WTC11 (cell line): Measurements from ENCODE around the gene CADM1. TPM values are rescaled to one million over a fixed set of nuclear protein-coding genes. Genes with fewer than 3 reads are reported as not detected.

ENCODE experiments used
- ATAC-seq: fragments of 200-7000 bp; cut with Tn5 transposase; 2 replicates; pipeline ENCODE4 v1.10.0; 2021; ENCODE audit warnings: mild to moderate bottlenecking, moderate library complexity
- CTCF ChIA-PET: fragments of 300-600 bp; sonication (Branson Sonifier 250); formaldehyde crosslinking; loops from one replicate; lab custom pipeline; 2021; ENCODE audit warnings: antibody characterized with exemption; lab: Charles Lee
- POLR2A ChIA-PET: fragments of 350-600 bp; sonication (Branson Sonifier 250); formaldehyde crosslinking; loops from one replicate; lab custom pipeline; 2021; ENCODE audit warnings: antibody characterized with exemption; lab: Charles Lee
- DNase-seq: peaks from one replicate; pipeline ENCODE4 v3.0.0; 2021; ENCODE audit warnings: low spot score
- H3K27ac Mint-ChIP-seq: 2 replicates; pipeline ENCODE4 v1.8.0; 2021; ENCODE audit warnings: mixed read lengths
- H3K27me3 Mint-ChIP-seq: 2 replicates; pipeline ENCODE4 v1.8.0; 2021; ENCODE audit warnings: low read depth, mild to moderate bottlenecking, moderate library complexity, mixed read lengths
- H3K36me3 Mint-ChIP-seq: 2 replicates; pipeline ENCODE4 v1.8.0; 2021; ENCODE audit warnings: mixed read lengths
- H3K4me1 Mint-ChIP-seq: 2 replicates; pipeline ENCODE4 v1.8.0; 2022; ENCODE audit warnings: mixed read lengths
- H3K4me3 Mint-ChIP-seq: 2 replicates; pipeline ENCODE4 v1.8.0; 2021; ENCODE audit warnings: mild to moderate bottlenecking, moderate library complexity, mixed read lengths
- H3K9me3 Mint-ChIP-seq: 2 replicates; pipeline ENCODE4 v1.8.0; 2021; ENCODE audit warnings: mixed read lengths
- CDX4 ChIP-seq: fragments of 250-450 bp; sonication (Bioruptor Pico); IDR thresholded peaks from 2 replicates; pipeline ENCODE4 v1.9.0; 2021; ENCODE audit warnings: moderate library complexity, mild to moderate bottlenecking, inconsistent platforms, borderline replicate concordance
- E2F5 ChIP-seq: sonication (generic); formaldehyde crosslinking; IDR thresholded peaks from 2 replicates; pipeline ENCODE4 v1.8.1; 2022; ENCODE audit warnings: mild to moderate bottlenecking, moderate library complexity, missing genetic modification reagents
- GTF2I ChIP-seq: fragments of 250-450 bp; sonication (Bioruptor Pico); conservative IDR thresholded peaks from 2 replicates; pipeline ENCODE4 v1.4.0; 2021; ENCODE audit warnings: mild to moderate bottlenecking
- MYBL2 ChIP-seq: sonication (generic); formaldehyde crosslinking; IDR thresholded peaks from 2 replicates; pipeline ENCODE4 v1.8.1; 2023; ENCODE audit warnings: mild to moderate bottlenecking, moderate library complexity, missing genetic modification reagents
- NFATC4 ChIP-seq: fragments of 250-450 bp; sonication (Bioruptor Pico); IDR thresholded peaks from 2 replicates; pipeline ENCODE4 v1.9.0; 2021; ENCODE audit warnings: mild to moderate bottlenecking
- TEAD4 ChIP-seq: sonication (generic); formaldehyde crosslinking; IDR thresholded peaks from 2 replicates; pipeline ENCODE4 v1.8.0; 2022; ENCODE audit warnings: mild to moderate bottlenecking, missing genetic modification reagents
- ZNF121 ChIP-seq: sonication (generic); formaldehyde crosslinking; IDR thresholded peaks from 2 replicates; pipeline ENCODE4 v1.8.0; 2023; ENCODE audit warnings: missing genetic modification reagents
- ZNF317 ChIP-seq: sonication (generic); formaldehyde crosslinking; IDR thresholded peaks from 2 replicates; pipeline ENCODE4 v1.8.1; 2023; ENCODE audit warnings: low read depth, mild to moderate bottlenecking, moderate library complexity, missing genetic modification reagents, borderline replicate concordance
- ZNF416 ChIP-seq: fragments of 250-450 bp; sonication (Bioruptor Pico); IDR thresholded peaks from 2 replicates; pipeline ENCODE4 v1.9.0; 2021; ENCODE audit warnings: mild to moderate bottlenecking, inconsistent platforms
- total RNA-seq: library from RNA; stranded (reverse); gene quantifications from 3 replicates; pipeline ENCODE4 v1.2.3, GENCODE V29; 2021
- TF ChIP-seq, protein P1 (sequence below): sonication (generic); formaldehyde crosslinking; IDR thresholded peaks from 2 replicates; pipeline ENCODE4 v1.8.0; 2022; ENCODE audit warnings: mild to moderate bottlenecking, missing genetic modification reagents
- TF ChIP-seq, protein P2 (sequence below): sonication (generic); formaldehyde crosslinking; IDR thresholded peaks from 2 replicates; pipeline ENCODE4 v1.8.1; 2023; ENCODE audit warnings: mild to moderate bottlenecking, missing genetic modification reagents
- TF ChIP-seq, protein P3 (sequence below): sonication (generic); formaldehyde crosslinking; IDR thresholded peaks from 2 replicates; pipeline ENCODE4 v1.8.0; 2023; ENCODE audit warnings: missing genetic modification reagents
- TF ChIP-seq, protein P4 (sequence below): sonication (generic); formaldehyde crosslinking; conservative IDR thresholded peaks from 2 replicates; pipeline ENCODE4 v1.8.1; 2022; ENCODE audit warnings: mild to moderate bottlenecking, missing genetic modification reagents

CADM1 gene
- total RNA-seq, 1 experiment from 2014 or later = 26.8 TPM

- TF ChIP-seq E2F5 (CRISPR knock-in tag) (no peak), MYBL2 (CRISPR knock-in tag) (no peak), GTF2I (no peak)
- TF ChIP-seq, protein P1, sequence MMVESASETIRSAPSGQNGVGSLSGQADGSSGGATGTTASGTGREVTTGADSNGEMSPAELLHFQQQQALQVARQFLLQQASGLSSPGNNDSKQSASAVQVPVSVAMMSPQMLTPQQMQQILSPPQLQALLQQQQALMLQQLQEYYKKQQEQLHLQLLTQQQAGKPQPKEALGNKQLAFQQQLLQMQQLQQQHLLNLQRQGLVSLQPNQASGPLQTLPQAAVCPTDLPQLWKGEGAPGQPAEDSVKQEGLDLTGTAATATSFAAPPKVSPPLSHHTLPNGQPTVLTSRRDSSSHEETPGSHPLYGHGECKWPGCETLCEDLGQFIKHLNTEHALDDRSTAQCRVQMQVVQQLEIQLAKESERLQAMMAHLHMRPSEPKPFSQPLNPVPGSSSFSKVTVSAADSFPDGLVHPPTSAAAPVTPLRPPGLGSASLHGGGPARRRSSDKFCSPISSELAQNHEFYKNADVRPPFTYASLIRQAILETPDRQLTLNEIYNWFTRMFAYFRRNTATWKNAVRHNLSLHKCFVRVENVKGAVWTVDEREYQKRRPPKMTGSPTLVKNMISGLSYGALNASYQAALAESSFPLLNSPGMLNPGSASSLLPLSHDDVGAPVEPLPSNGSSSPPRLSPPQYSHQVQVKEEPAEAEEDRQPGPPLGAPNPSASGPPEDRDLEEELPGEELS (CRISPR knock-in tag) = no peak
Measured at GRCh38 chr11:115321605-115322289, 182.5 kb downstream of the CADM1 start (continued).

DNA sequence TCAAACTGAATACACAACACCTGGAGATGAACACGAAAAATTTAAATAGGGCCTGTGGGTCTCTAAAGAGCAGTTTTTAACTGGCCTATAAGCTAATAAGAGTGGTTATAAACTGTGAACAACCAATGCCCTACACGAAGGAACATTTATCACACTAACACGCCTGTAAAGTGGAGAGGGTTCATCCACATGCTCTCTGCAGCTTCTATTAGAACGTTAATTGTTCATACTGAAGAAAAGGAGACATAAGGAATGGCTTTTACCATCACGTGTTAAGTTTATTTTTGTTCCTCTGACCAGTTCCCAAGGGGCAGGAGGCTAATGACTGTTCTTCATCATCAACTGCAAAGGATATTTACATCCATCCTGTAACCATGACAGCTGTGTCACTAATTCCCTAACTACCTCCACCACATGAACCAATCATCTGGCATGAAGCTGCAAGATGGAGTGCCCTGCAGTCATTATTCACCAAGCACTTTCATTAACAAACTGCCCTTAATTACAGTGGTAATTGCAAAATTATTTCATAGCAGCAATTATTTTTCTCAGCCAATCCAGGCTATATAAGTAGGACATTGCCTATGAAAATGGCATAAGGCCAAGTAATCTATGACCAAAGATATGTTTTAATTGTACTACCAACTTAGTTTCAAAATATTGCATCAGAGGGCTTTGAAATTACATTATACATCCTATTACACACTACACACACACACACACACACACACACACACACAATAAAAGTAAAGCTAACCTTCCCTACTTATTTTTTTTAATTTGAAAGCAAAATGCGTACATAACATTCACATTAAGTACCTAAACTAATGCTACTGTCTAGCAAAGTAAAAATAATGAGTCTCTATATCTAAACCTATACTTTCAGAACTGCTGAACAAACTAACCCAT, 186.7 kb downstream of the CADM1 start:
- no peak overlapping the region for H3K4me3 Mint-ChIP-seq
- no peak for DNase-seq

DNA sequence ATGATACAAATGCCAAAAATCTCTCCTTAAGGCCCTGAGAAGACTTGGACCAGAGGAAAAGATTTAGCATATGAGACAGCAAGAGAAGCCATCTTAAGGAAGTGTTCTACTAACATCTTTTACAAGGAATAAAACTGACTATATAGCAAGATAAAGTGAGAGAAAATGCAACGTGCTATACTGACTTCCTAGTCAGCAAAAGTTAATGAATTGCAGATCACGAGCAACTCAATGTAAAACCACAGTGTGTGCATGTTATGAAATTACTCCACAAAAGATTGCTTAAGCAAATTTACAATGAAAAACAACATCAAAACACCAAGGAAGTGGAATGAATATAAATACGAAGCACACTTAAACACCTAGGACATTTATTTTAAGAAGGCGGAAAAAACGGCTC, 187.5 kb downstream of the CADM1 start:
- TF ChIP-seq, protein P2, sequence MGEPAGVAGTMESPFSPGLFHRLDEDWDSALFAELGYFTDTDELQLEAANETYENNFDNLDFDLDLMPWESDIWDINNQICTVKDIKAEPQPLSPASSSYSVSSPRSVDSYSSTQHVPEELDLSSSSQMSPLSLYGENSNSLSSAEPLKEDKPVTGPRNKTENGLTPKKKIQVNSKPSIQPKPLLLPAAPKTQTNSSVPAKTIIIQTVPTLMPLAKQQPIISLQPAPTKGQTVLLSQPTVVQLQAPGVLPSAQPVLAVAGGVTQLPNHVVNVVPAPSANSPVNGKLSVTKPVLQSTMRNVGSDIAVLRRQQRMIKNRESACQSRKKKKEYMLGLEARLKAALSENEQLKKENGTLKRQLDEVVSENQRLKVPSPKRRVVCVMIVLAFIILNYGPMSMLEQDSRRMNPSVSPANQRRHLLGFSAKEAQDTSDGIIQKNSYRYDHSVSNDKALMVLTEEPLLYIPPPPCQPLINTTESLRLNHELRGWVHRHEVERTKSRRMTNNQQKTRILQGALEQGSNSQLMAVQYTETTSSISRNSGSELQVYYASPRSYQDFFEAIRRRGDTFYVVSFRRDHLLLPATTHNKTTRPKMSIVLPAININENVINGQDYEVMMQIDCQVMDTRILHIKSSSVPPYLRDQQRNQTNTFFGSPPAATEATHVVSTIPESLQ (CRISPR knock-in tag) = no peak
- TF ChIP-seq ZNF317 (CRISPR knock-in tag) (no peak), ZNF121 (CRISPR knock-in tag) (no peak), ZNF416 (no peak), NFATC4 (no peak), TEAD4 (CRISPR knock-in tag) (no peak), CDX4 (CRISPR knock-in tag) (no peak)
- TF ChIP-seq, protein P3, sequence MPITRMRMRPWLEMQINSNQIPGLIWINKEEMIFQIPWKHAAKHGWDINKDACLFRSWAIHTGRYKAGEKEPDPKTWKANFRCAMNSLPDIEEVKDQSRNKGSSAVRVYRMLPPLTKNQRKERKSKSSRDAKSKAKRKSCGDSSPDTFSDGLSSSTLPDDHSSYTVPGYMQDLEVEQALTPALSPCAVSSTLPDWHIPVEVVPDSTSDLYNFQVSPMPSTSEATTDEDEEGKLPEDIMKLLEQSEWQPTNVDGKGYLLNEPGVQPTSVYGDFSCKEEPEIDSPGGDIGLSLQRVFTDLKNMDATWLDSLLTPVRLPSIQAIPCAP (CRISPR knock-in tag) = no peak
- POLR2A ChIA-PET = no interaction called here
- Mint-ChIP-seq H3K27ac (no peak overlapping the region), H3K4me1 (no peaks in the 10 kb centered on the region), H3K27me3 (no peaks in the 10 kb centered on the region), H3K4me3 (no peak overlapping the region), H3K36me3 (no peaks in the 10 kb centered on the region), H3K9me3 (no peaks in the 10 kb centered on the region)
- DNase-seq = no peak
- CTCF ChIA-PET = no interaction called here
- ATAC-seq = no peak

More for the DNA sequence above, 186.7 kb downstream of the CADM1 start:
- CTCF ChIA-PET = no interaction called here
- Mint-ChIP-seq H3K9me3 (no peaks in the 10 kb centered on the region), H3K27ac (no peak overlapping the region), H3K4me1 (no peaks in the 10 kb centered on the region), H3K27me3 (no peaks in the 10 kb centered on the region), H3K36me3 (no peaks in the 10 kb centered on the region)
- ATAC-seq = no peak
- POLR2A ChIA-PET = no interaction called here
- TF ChIP-seq, protein P4, sequence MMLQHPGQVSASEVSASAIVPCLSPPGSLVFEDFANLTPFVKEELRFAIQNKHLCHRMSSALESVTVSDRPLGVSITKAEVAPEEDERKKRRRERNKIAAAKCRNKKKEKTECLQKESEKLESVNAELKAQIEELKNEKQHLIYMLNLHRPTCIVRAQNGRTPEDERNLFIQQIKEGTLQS (CRISPR knock-in tag) = no peak
- TF ChIP-seq, all 79 proteins: peak for 0
